Endothelial cell of umbilical vein (primary cell): Measurements from ENCODE around the gene ZC3H6. TPM values are rescaled to one million over a fixed set of nuclear protein-coding genes. Genes with fewer than 3 reads are reported as not detected.

ENCODE experiments used
- BruUV-seq: library from RNA; stranded (reverse); fragments of 400-500 nt; replicated peaks from 2 replicates; lab custom pipeline; 2021; lab: Mats Ljungman, UMichigan
- CTCF ChIA-PET: fragments of 300-600, 350-600 bp; sonication (Branson Sonifier 250); formaldehyde crosslinking; loops from one replicate; lab custom pipeline; 2021; ENCODE audit warnings: antibody characterized with exemption, inconsistent platforms; lab: Charles Lee
- POLR2A ChIA-PET: fragments of 300-600, 350-600 bp; sonication (Branson Sonifier 250); formaldehyde crosslinking; loops from one replicate; lab custom pipeline; 2021; ENCODE audit warnings: antibody characterized with exemption, inconsistent platforms; lab: Charles Lee
- DNase-seq: peaks from one replicate; pipeline ENCODE4 v3.0.0-alpha.2; 2011; ENCODE audit warnings: low read depth, low spot score
- FAIRE-seq: peaks from 2 replicates; lab custom pipeline; 2011; peaks lifted over from hg19 to GRCh38; lab: Jason Lieb, UNC
- H2AFZ ChIP-seq: 2 replicates; pipeline ENCODE4 v1.6.0; 2012; ENCODE audit warnings: low read depth, low read length, control low read depth, inconsistent platforms
- H3K27ac ChIP-seq: 2 replicates; pipeline ENCODE4 v1.5.1; 2011; ENCODE audit warnings: low read depth, mild to moderate bottlenecking, control low read depth, low read length, moderate library complexity; ENCODE audit not compliant: insufficient read depth
- H3K27me3 ChIP-seq, 2 experiments: 2 replicates each; pipeline versions ENCODE4 v1.6.0 to v1.6.1; 2011; ENCODE audit warnings: low read length in 2 of 2, mixed read lengths in 1 of 2; ENCODE audit not compliant: control insufficient read depth in 2 of 2, insufficient read depth in 2 of 2
- H3K36me3 ChIP-seq, 2 experiments: 2 replicates in 1 of 2; 3 replicates in 1 of 2; pipeline ENCODE4 v1.5.1; 2011; ENCODE audit warnings: low read length in 2 of 2, mild to moderate bottlenecking in 1 of 2, moderate library complexity in 1 of 2; ENCODE audit not compliant: control insufficient read depth in 2 of 2, insufficient read depth in 2 of 2; ENCODE audit errors: extremely low read depth in 1 of 2
- H3K4me1 ChIP-seq: 3 replicates; pipeline ENCODE4 v1.5.1; 2011; ENCODE audit warnings: mild to moderate bottlenecking, low read length; ENCODE audit not compliant: control insufficient read depth, insufficient read depth; ENCODE audit errors: extremely low read depth
- H3K4me2 ChIP-seq: 2 replicates; pipeline ENCODE4 v1.6.1; 2011; ENCODE audit warnings: low read length, control low read depth, mixed read lengths; ENCODE audit not compliant: insufficient read depth
- H3K4me3 ChIP-seq, 3 experiments: fragments of 200-600 bp in 1 of 3; sonication (generic), shearing (Covaris generic) in 1 of 3; replicated peaks in 1 of 3; 2 replicates each; pipeline ENCODE4 v1.5.1; 2011 to 2016; ENCODE audit warnings: control low read depth in 3 of 3, low read length in 3 of 3, mild to moderate bottlenecking in 2 of 3, inconsistent platforms in 1 of 3, low read depth in 1 of 3, moderate library complexity in 1 of 3; ENCODE audit not compliant: insufficient read depth in 1 of 3
- H3K79me2 ChIP-seq: 2 replicates; pipeline ENCODE4 v1.6.0; 2012; ENCODE audit warnings: low read length, inconsistent platforms; ENCODE audit not compliant: control insufficient read depth, insufficient read depth
- H3K9ac ChIP-seq: replicated peaks from 2 replicates; pipeline ENCODE3; 2011; ENCODE audit warnings: low read length, control low read depth; ENCODE audit not compliant: insufficient read depth; ENCODE audit errors: extremely low read depth
- H3K9me1 ChIP-seq: replicated peaks from 3 replicates; pipeline ENCODE4 v1.6.0; 2011; ENCODE audit warnings: mild to moderate bottlenecking, low read length; ENCODE audit not compliant: control insufficient read depth, insufficient read depth; ENCODE audit errors: extremely low read depth
- H3K9me3 ChIP-seq: replicated peaks from 2 replicates; pipeline ENCODE4 v1.5.1; 2012; ENCODE audit warnings: low read length, inconsistent platforms; ENCODE audit not compliant: control insufficient read depth, insufficient read depth
- H4K20me1 ChIP-seq: replicated peaks from 2 replicates; pipeline ENCODE3; 2011; ENCODE audit warnings: mild to moderate bottlenecking, low read length; ENCODE audit not compliant: control insufficient read depth, insufficient read depth; ENCODE audit errors: extremely low read depth
- FOS ChIP-seq: IDR thresholded peaks from 2 replicates; pipeline ENCODE4 v1.6.1; 2011; ENCODE audit warnings: mild to moderate bottlenecking, low read length, moderate library complexity, borderline replicate concordance; ENCODE audit not compliant: insufficient read depth
- GATA2 ChIP-seq: IDR thresholded peaks from 2 replicates; pipeline ENCODE4 v1.7.0; 2011; ENCODE audit warnings: low read depth, mild to moderate bottlenecking, moderate library complexity, mixed read lengths, low read length; ENCODE audit not compliant: insufficient read length, insufficient read depth
- MYC ChIP-seq: IDR thresholded peaks from one replicate; pipeline ENCODE4 v1.6.1; 2011; ENCODE audit warnings: mild to moderate bottlenecking, low read depth, low read length
- POLR2A ChIP-seq: IDR thresholded peaks from 2 replicates; pipeline ENCODE4 v1.6.1; 2012; ENCODE audit warnings: low read depth, mild to moderate bottlenecking, control low read depth, low read length
- dilution Hi-C: fragments of 300-500 bp; cut with MboI; formaldehyde crosslinking; loops from one replicate; pipeline ENCODE4 v1.15.0; 2019; ENCODE audit warnings: low sequenced_read_pairs; ENCODE audit not compliant: extremely low pct_ligation_motif_present
- intact Hi-C: fragments of 100-400 bp; cut with micrococcal nuclease; formaldehyde crosslinking; loops from one replicate; pipeline ENCODE4 v1.10.0; 2022
- polyA plus RNA-seq, 4 experiments: library from polyadenylated mRNA; depleted of rRNA in 3 of 4; stranded (reverse) in 3 of 4; unstranded in 1 of 4; fragments of >200 nt; gene quantifications; 2 replicates each; pipeline versions ENCODE4 v1.2.1 to v1.2.3, GENCODE V29; 2011 to 2012; ENCODE audit warnings: missing spikeins in 1 of 4
- total RNA-seq: library from RNA; stranded (reverse); gene quantifications from 2 replicates; pipeline ENCODE4 v1.2.3, GENCODE V29; 2021
- TF ChIP-seq, protein P1 (sequence below), 2 donors: IDR thresholded peaks; 1 replicate in 1 of 2; 2 replicates in 1 of 2; pipeline ENCODE4 v1.5.1; 2011; ENCODE audit warnings: low read length in 2 of 2, mild to moderate bottlenecking in 2 of 2, moderate library complexity in 2 of 2, control low read depth in 1 of 2, inconsistent platforms in 1 of 2, low read depth in 1 of 2; ENCODE audit not compliant: insufficient read depth in 1 of 2; ENCODE audit errors: extremely low read depth in 1 of 2
- TF ChIP-seq, protein P2 (sequence below): IDR thresholded peaks from 2 replicates; pipeline ENCODE4 v1.6.1; 2011; ENCODE audit not compliant: insufficient read depth, insufficient read length

The ZC3H6 gene
- total and polyA plus RNA-seq, 2 donors (not counting 3 experiments of a cell fraction or from before 2014, with no cell fraction given), result 0.46 to 3.0 TPM

DNA sequence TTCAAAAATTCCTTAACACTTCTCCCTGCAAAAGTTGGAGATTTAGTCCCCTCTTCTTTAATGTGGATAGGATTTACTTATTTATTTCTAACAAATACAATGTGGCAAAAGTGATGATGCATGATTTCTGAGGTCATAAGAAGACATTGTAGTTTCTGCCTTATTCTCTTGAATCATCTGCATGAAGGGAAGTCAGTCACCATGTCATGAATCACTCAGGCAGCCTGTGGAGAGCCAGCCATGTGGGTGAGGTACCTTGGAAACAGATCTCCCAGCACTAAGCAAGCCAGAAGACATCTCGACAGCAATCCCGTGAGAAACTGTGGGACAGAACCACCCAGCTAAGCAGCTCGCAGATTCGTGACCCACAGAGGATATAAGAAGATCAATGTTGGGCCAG lies 17.8 kb upstream of the ZC3H6 start:
- intact Hi-C loops (loop anchor here (5.0 kb wide), 5 partner anchors 120 to 370 kb away; partner anchors contain the start of genes FBLN7, RGPD8 and TMEM87B), dilution Hi-C loops (no loop called here)
- Histone ChIP-seq H4K20me1 (no peaks in the 10 kb centered on the region), H3K4me3 (no peak overlapping the region), H3K4me1 (peaks cover 13% of the 10 kb centered on the region), H3K9me3 (no peaks in the 10 kb centered on the region), H3K4me2 (no peak overlapping the region), H3K27me3 (no peaks in the 10 kb centered on the region), H3K79me2 (peaks cover 6% of the 10 kb centered on the region), H3K9me1 (no peaks in the 10 kb centered on the region), H3K9ac (no peak overlapping the region), H3K36me3 (no peaks in the 10 kb centered on the region), H3K27ac (no peak overlapping the region), H2AFZ (peak overlapping the region; percentile 58)
- CTCF ChIA-PET, result no interaction called here
- FAIRE-seq, result no peak
- no TSS peak for BruUV-seq
- POLR2A ChIA-PET, result no interaction called here
- TF ChIP-seq, protein P1, sequence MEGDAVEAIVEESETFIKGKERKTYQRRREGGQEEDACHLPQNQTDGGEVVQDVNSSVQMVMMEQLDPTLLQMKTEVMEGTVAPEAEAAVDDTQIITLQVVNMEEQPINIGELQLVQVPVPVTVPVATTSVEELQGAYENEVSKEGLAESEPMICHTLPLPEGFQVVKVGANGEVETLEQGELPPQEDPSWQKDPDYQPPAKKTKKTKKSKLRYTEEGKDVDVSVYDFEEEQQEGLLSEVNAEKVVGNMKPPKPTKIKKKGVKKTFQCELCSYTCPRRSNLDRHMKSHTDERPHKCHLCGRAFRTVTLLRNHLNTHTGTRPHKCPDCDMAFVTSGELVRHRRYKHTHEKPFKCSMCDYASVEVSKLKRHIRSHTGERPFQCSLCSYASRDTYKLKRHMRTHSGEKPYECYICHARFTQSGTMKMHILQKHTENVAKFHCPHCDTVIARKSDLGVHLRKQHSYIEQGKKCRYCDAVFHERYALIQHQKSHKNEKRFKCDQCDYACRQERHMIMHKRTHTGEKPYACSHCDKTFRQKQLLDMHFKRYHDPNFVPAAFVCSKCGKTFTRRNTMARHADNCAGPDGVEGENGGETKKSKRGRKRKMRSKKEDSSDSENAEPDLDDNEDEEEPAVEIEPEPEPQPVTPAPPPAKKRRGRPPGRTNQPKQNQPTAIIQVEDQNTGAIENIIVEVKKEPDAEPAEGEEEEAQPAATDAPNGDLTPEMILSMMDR (IDR thresholded peaks at IDR 0.05; ENCODE audit: extremely low read depth in 1 of 2, insufficient read depth in 1 of 2, low read depth in 1 of 2, low read length in 2 of 2), result no peak
- peak; percentile 47 for TF ChIP-seq FOS
- no peak for DNase-seq

DNA sequence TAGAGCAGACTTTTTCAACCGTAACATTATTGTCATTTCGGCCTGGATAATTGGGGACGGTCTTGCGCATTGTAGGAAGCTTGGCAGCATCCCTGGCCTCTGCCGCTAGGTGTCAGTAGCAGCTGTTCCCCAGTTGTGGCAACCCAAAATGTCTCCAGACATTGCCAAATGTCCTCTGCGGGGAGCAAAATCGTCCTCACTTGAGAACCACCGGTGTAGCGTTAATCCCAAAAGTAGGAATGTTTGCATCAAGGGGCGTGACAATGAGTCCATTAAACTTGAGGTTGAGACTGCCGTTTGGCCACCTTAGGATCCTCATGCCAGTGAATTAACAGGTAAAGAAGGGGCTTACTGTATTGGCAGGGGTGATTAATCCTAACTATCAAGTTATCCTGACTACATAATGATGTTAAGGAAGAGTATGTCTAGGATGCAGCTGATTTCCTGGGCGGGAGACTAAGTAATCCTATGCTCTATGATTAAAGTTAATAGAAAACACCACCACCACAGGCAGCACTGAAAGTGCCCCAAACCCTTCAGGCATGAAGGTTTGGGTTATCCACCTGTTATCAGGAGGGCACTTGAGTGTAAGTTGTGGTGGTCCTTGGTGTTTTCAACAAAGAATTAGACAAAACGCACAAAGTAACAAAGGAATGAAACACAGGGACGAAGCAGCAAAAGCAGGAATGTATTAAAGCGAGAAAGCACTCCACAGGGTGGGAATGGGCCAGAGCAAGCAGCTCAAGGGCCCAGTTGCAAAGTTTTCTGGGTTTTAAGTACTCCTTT lies 15.7 kb upstream of the ZC3H6 start:
- Histone ChIP-seq H3K4me3 (no peak overlapping the region), H3K27me3 (no peaks in the 10 kb centered on the region), H3K27ac (no peak overlapping the region), H3K4me1 (peaks cover 7% of the 10 kb centered on the region), H4K20me1 (no peaks in the 10 kb centered on the region), H3K9me1 (no peaks in the 10 kb centered on the region), H3K4me2 (peak overlapping the region; percentile 12), H2AFZ (peak overlapping the region; percentile 90), H3K36me3 (no peaks in the 10 kb centered on the region), H3K9ac (no peak overlapping the region), H3K79me2 (no peaks in the 10 kb centered on the region), H3K9me3 (no peaks in the 10 kb centered on the region)
- no TSS peak for BruUV-seq
- peak; percentile 87 for FAIRE-seq
- intact Hi-C loops, result loop anchor here (5.0 kb wide), 5 partner anchors 122 to 372 kb away; partner anchors contain the start of genes FBLN7, RGPD8 and TMEM87B
- TF ChIP-seq GATA2, result no peak
- no peak for TF ChIP-seq FOS
- TF ChIP-seq, protein P2, sequence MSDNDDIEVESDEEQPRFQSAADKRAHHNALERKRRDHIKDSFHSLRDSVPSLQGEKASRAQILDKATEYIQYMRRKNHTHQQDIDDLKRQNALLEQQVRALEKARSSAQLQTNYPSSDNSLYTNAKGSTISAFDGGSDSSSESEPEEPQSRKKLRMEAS, result no peak
- TF ChIP-seq, protein P1 (IDR thresholded peaks at IDR 0.05; ENCODE audit: extremely low read depth in 1 of 2, insufficient read depth in 1 of 2, low read depth in 1 of 2, low read length in 2 of 2), result peak; percentile 95 to 97
- TF ChIP-seq MYC, result no peak
- no peak for TF ChIP-seq POLR2A
- DNase-seq, result peak; percentile 83
- POLR2A ChIA-PET, result no interaction called here
- dilution Hi-C loops, result no loop called here
- CTCF ChIA-PET, result interaction anchor here (0.6 to 2.9 kb wide), 19 partner anchors 9 to 284 kb away, joined by 3 to 26 read pairs (median 4); partner anchors contain the start of gene RGPD8
